Stomach (tissue), 4 donors: ENCODE data around the gene SKI.

Source experiments
- CTCF ChIP-seq, 7 experiments: fragments of 450-650 bp in 4 of 7; fragments of 200-600 bp in 3 of 7; sonication (generic) in 3 of 7; IDR thresholded peaks; one replicate each; pipeline ENCODE4 v1.5.1; 2016 to 2019; ENCODE audit warnings: antibody characterized with exemption in 7 of 7, control low read depth in 2 of 7, mild to moderate bottlenecking in 1 of 7
- POLR2A ChIP-seq, 4 donors: fragments of 450-650 bp; IDR thresholded peaks; one replicate each; pipeline ENCODE4 v1.6.1; 2016; ENCODE audit warnings: antibody characterized with exemption in 4 of 4, control low read depth in 2 of 4, mild to moderate bottlenecking in 1 of 4, moderate library complexity in 1 of 4

DNA sequence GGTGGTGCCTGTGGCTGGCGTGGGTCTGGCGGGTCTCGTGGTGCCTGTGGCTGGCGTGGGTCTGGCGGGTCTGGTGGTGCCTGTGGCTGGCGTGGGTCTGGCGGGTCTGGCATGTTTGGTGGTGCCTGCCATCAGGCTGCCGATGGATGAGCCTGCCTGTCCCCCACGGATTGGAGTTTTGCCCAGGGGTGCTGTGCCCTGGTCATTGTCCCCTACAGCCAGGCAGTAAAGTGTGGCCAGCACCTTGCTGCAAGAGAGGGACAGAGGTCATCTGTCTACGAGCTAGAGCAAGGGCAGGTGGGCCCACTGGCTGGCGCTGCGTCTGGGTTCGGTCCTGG is 41.8 kb downstream of the SKI start:
- TF ChIP-seq CTCF (IDR thresholded peaks at IDR 0.05): no peak
- no peak for TF ChIP-seq POLR2A (IDR thresholded peaks at IDR 0.05)
